HepG2 (cell line): ENCODE results near the gene CBFA2T2. TPM values are rescaled to one million over a fixed set of nuclear protein-coding genes. Genes with fewer than 3 reads are reported as not detected.

Experiments used
- ARNT2 ChIP-seq: sonication (generic); formaldehyde crosslinking; IDR thresholded peaks from 2 replicates; pipeline ENCODE4 v1.8.0; 2022; ENCODE audit warnings: mild to moderate bottlenecking, low read depth, missing genetic modification reagents, moderate library complexity
- DPF2 ChIP-seq: sonication (generic); formaldehyde crosslinking; IDR thresholded peaks from 2 replicates; pipeline ENCODE4 v1.4.0; 2020; ENCODE audit warnings: mild to moderate bottlenecking, low read depth, missing genetic modification reagents, borderline replicate concordance
- EEA1 ChIP-seq: sonication (generic); formaldehyde crosslinking; IDR thresholded peaks from 2 replicates; pipeline ENCODE4 v1.5.1; 2020; ENCODE audit warnings: mild to moderate bottlenecking, missing genetic modification reagents, borderline replicate concordance
- JUN ChIP-seq: sonication (generic); formaldehyde crosslinking; IDR thresholded peaks from 2 replicates; pipeline ENCODE4 v1.4.0; 2020; ENCODE audit warnings: mild to moderate bottlenecking, missing genetic modification reagents
- MYC ChIP-seq: sonication (generic); formaldehyde crosslinking; IDR thresholded peaks from 2 replicates; pipeline ENCODE4 v1.9.0; 2021; ENCODE audit warnings: missing genetic modification reagents, borderline replicate concordance
- NCOR1 ChIP-seq: fragments of 200-600 bp; sonication (generic); IDR thresholded peaks from 2 replicates; pipeline ENCODE4 v1.7.0; 2017; ENCODE audit warnings: antibody characterized with exemption, low read length, borderline replicate concordance
- NFE2L2 ChIP-seq: fragments of 150-350 bp; IDR thresholded peaks from 2 replicates; pipeline ENCODE4 v1.6.1; 2014; ENCODE audit warnings: low read length
- ZFP82 ChIP-seq: sonication (generic); formaldehyde crosslinking; IDR thresholded peaks from 2 replicates; pipeline ENCODE4 v1.5.1; 2020; ENCODE audit warnings: mild to moderate bottlenecking, missing genetic modification reagents, borderline replicate concordance
- ZNF256 ChIP-seq: sonication (generic); formaldehyde crosslinking; conservative IDR thresholded peaks from 2 replicates; pipeline ENCODE4 v1.4.0; 2020; ENCODE audit warnings: missing genetic modification reagents
- ZNF3 ChIP-seq: IDR thresholded peaks from 2 replicates; pipeline ENCODE4 v1.7.0; 2017; ENCODE audit warnings: inconsistent platforms
- ZNF678 ChIP-seq: sonication (generic); formaldehyde crosslinking; IDR thresholded peaks from 2 replicates; pipeline ENCODE4 v1.4.0; 2020; ENCODE audit warnings: mild to moderate bottlenecking, missing genetic modification reagents
- ZNF780A ChIP-seq: sonication (generic); formaldehyde crosslinking; IDR thresholded peaks from 2 replicates; pipeline ENCODE4 v1.8.0; 2022; ENCODE audit warnings: mild to moderate bottlenecking, missing genetic modification reagents, moderate library complexity
- polyA plus RNA-seq, 8 experiments: library from polyadenylated mRNA; depleted of rRNA in 3 of 8; stranded (reverse) in 7 of 8; unstranded in 1 of 8; fragments of >200 nt; fragmentation: Illumina TruSeq in 4 of 8; extraction: Trizol in 4 of 8; gene quantifications; 2 replicates each; pipeline versions ENCODE4 v1.2.1 to v1.2.3, GENCODE V29; 2011 to 2016; ENCODE audit warnings: low read depth in 4 of 8, missing spikeins in 1 of 8, mixed read lengths in 1 of 8; ENCODE audit not compliant: insufficient read depth in 1 of 8
- total RNA-seq, 5 experiments: library from RNA; depleted of rRNA; stranded (reverse); fragments of >200 nt; fragmentation: Illumina TruSeq; extraction: Trizol; gene quantifications; 2 replicates each; pipeline ENCODE4 v1.2.3, GENCODE V29; 2016; ENCODE audit warnings: low read depth in 1 of 5
- TF ChIP-seq, protein P1 (sequence below): sonication (generic); formaldehyde crosslinking; IDR thresholded peaks from 2 replicates; pipeline ENCODE4 v1.5.1; 2020; ENCODE audit warnings: missing genetic modification reagents, mild to moderate bottlenecking, borderline replicate concordance
- TF ChIP-seq, protein P2 (sequence below): sonication (generic); formaldehyde crosslinking; conservative IDR thresholded peaks from 2 replicates; pipeline ENCODE4 v1.4.0; 2020; ENCODE audit warnings: missing genetic modification reagents
- TF ChIP-seq, protein P3 (sequence below): sonication (generic); formaldehyde crosslinking; IDR thresholded peaks from 2 replicates; pipeline ENCODE4 v1.9.0; 2022; ENCODE audit warnings: low read depth, missing genetic modification reagents
- TF ChIP-seq, protein P4 (sequence below): sonication (generic); formaldehyde crosslinking; conservative IDR thresholded peaks from 2 replicates; pipeline ENCODE4 v1.4.0; 2020; ENCODE audit warnings: missing genetic modification reagents
- TF ChIP-seq, protein P5 (sequence below): sonication (generic); formaldehyde crosslinking; IDR thresholded peaks from 2 replicates; pipeline ENCODE4 v1.4.0; 2020; ENCODE audit warnings: missing genetic modification reagents, low read depth, mild to moderate bottlenecking, borderline replicate concordance
- TF ChIP-seq, protein P6 (sequence below): sonication (generic); formaldehyde crosslinking; IDR thresholded peaks from 2 replicates; pipeline ENCODE4 v1.5.1; 2020; ENCODE audit warnings: missing genetic modification reagents, mild to moderate bottlenecking, borderline replicate concordance

CBFA2T2 gene
- total and polyA plus RNA-seq, 2 of the 13 experiments (the other 11 are each of a cell fraction or from before 2014, with no cell fraction given), result 6.3 to 21.2 TPM

DNA sequence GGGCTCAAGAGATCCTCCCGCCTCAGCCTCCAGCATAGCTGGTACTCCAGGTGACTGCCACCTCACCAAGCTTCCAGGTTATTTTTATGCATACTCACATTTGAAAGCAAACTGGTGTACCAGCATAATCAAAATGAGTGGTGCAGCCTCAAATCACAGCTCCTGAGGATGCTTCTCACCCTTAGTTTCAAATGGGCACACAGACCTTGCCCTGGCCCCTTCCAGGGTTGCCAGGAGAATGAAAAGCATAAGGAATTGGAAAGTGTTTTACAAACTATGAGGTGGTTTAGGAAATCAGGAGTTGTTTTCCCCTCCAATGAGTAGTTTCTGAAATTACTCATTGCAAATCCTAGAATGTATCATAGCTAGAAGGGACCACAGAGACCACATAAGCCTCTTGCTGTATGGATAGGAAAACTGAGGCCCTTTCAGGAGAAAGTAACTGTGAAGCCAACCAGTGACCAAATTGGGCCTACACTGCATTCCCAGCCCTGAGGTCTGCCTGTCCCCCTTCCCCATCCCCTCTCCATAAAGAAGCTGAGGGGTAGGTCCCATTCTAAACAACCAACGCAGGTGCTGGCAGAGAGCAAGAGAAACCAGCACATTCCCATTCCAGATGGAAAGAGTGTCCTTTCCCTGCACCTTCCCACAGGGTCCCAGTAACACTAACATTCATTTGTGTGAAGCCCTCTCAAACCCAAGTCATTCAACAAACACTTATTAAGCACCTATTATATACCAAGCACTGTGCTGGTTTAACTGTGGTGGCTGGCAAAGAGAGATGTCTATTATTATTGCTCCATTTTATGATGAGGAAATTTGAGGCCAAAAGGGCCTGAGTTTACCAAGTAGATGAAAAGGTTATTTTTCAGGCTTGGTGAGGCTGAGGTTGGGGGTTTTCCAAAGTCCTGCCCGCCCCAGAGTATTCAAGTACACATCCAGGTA is 198.4 kb downstream of the CBFA2T2 start (continued):
- TF ChIP-seq, protein P1, sequence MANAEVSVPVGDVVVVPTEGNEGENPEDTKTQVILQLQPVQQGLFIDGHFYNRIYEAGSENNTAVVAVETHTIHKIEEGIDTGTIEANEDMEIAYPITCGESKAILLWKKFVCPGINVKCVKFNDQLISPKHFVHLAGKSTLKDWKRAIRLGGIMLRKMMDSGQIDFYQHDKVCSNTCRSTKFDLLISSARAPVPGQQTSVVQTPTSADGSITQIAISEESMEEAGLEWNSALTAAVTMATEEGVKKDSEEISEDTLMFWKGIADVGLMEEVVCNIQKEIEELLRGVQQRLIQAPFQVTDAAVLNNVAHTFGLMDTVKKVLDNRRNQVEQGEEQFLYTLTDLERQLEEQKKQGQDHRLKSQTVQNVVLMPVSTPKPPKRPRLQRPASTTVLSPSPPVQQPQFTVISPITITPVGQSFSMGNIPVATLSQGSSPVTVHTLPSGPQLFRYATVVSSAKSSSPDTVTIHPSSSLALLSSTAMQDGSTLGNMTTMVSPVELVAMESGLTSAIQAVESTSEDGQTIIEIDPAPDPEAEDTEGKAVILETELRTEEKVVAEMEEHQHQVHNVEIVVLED (CRISPR knock-in tag), result 0 out of 2 replicates have a peak, but pooled peaks have one; percentile 1
- TF ChIP-seq ARNT2 (CRISPR knock-in tag), result no peak
- peak; percentile 17; the same call in 1 of the 2 replicates for TF ChIP-seq JUN
- 0 out of 2 replicates have a peak, but pooled peaks have one; percentile 49 for TF ChIP-seq EEA1 (CRISPR knock-in tag)
- TF ChIP-seq NCOR1, result no peak
- no peak for TF ChIP-seq ZNF780A (CRISPR knock-in tag)
- TF ChIP-seq, protein P2, sequence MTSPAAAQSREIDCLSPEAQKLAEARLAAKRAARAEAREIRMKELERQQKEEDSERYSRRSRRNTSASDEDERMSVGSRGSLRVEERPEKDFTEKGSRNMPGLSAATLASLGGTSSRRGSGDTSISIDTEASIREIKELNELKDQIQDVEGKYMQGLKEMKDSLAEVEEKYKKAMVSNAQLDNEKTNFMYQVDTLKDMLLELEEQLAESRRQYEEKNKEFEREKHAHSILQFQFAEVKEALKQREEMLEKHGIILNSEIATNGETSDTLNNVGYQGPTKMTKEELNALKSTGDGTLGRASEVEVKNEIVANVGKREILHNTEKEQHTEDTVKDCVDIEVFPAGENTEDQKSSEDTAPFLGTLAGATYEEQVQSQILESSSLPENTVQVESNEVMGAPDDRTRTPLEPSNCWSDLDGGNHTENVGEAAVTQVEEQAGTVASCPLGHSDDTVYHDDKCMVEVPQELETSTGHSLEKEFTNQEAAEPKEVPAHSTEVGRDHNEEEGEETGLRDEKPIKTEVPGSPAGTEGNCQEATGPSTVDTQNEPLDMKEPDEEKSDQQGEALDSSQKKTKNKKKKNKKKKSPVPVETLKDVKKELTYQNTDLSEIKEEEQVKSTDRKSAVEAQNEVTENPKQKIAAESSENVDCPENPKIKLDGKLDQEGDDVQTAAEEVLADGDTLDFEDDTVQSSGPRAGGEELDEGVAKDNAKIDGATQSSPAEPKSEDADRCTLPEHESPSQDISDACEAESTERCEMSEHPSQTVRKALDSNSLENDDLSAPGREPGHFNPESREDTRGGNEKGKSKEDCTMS, result no peak
- TF ChIP-seq, protein P3, sequence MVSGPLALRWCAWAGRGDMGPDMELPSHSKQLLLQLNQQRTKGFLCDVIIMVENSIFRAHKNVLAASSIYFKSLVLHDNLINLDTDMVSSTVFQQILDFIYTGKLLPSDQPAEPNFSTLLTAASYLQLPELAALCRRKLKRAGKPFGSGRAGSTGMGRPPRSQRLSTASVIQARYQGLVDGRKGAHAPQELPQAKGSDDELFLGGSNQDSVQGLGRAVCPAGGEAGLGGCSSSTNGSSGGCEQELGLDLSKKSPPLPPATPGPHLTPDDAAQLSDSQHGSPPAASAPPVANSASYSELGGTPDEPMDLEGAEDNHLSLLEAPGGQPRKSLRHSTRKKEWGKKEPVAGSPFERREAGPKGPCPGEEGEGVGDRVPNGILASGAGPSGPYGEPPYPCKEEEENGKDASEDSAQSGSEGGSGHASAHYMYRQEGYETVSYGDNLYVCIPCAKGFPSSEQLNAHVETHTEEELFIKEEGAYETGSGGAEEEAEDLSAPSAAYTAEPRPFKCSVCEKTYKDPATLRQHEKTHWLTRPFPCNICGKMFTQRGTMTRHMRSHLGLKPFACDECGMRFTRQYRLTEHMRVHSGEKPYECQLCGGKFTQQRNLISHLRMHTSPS, result no peak
- no peak for TF ChIP-seq ZNF256
- TF ChIP-seq MYC, result no peak
- 0 out of 2 replicates have a peak, but pooled peaks have one; percentile 4 for TF ChIP-seq NFE2L2
- no peak for TF ChIP-seq ZNF678 (CRISPR knock-in tag)
- TF ChIP-seq, protein P4, sequence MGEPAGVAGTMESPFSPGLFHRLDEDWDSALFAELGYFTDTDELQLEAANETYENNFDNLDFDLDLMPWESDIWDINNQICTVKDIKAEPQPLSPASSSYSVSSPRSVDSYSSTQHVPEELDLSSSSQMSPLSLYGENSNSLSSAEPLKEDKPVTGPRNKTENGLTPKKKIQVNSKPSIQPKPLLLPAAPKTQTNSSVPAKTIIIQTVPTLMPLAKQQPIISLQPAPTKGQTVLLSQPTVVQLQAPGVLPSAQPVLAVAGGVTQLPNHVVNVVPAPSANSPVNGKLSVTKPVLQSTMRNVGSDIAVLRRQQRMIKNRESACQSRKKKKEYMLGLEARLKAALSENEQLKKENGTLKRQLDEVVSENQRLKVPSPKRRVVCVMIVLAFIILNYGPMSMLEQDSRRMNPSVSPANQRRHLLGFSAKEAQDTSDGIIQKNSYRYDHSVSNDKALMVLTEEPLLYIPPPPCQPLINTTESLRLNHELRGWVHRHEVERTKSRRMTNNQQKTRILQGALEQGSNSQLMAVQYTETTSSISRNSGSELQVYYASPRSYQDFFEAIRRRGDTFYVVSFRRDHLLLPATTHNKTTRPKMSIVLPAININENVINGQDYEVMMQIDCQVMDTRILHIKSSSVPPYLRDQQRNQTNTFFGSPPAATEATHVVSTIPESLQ (CRISPR knock-in tag), result no peak
- TF ChIP-seq, protein P5, sequence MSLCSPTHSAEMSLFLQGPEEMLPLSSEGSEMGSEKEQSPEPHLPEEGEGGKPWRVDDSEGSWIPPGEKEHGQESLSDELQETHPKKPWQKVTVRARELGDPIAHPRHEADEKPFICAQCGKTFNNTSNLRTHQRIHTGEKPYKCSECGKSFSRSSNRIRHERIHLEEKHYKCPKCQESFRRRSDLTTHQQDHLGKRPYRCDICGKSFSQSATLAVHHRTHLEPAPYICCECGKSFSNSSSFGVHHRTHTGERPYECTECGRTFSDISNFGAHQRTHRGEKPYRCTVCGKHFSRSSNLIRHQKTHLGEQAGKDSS (CRISPR knock-in tag), result no peak
- TF ChIP-seq ZNF3 (CRISPR knock-in tag), result peak; percentile 14; the same call in 1 of the 2 replicates
- TF ChIP-seq DPF2, result no peak
- TF ChIP-seq ZFP82 (CRISPR knock-in tag), result no peak
- TF ChIP-seq, protein P6, sequence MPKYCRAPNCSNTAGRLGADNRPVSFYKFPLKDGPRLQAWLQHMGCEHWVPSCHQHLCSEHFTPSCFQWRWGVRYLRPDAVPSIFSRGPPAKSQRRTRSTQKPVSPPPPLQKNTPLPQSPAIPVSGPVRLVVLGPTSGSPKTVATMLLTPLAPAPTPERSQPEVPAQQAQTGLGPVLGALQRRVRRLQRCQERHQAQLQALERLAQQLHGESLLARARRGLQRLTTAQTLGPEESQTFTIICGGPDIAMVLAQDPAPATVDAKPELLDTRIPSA (CRISPR knock-in tag), result no peak
